ENCODE results near the gene ARPC5.

DNA sequence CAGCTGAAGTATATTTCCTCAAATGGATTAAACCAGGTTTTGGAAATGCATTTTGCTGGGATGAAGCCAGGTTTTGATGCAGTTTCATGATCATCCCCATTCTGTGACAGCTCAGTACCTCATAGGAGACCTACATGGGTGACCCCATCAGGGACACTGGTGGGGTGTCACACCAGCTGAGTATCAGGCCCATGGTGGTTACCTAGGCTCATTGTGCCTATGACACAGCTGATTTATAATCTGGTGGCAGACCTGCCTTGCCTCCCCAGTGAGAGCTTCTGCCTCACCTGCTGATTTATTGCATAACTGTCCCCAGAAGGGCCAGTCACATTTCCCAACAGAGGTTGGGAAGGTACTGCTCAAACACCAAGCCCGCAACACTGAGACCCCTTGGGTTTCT, 49.1 kb downstream of the ARPC5 start:
- no peak for TF ChIP-seq CTCF (IDR thresholded peaks at IDR 0.05)
- no peak for TF ChIP-seq POLR2A (IDR thresholded peaks at IDR 0.05)
